CD4-positive, alpha-beta T cell treated with Interleukin-4 for 1 hour (primary cell): ENCODE data around the gene MUC5B.

Source experiments
- DNase-seq, 2 donors: peaks; one replicate each; pipeline ENCODE4 v3.0.0-alpha.2; 2020 to 2022

MUC5B gene

DNA sequence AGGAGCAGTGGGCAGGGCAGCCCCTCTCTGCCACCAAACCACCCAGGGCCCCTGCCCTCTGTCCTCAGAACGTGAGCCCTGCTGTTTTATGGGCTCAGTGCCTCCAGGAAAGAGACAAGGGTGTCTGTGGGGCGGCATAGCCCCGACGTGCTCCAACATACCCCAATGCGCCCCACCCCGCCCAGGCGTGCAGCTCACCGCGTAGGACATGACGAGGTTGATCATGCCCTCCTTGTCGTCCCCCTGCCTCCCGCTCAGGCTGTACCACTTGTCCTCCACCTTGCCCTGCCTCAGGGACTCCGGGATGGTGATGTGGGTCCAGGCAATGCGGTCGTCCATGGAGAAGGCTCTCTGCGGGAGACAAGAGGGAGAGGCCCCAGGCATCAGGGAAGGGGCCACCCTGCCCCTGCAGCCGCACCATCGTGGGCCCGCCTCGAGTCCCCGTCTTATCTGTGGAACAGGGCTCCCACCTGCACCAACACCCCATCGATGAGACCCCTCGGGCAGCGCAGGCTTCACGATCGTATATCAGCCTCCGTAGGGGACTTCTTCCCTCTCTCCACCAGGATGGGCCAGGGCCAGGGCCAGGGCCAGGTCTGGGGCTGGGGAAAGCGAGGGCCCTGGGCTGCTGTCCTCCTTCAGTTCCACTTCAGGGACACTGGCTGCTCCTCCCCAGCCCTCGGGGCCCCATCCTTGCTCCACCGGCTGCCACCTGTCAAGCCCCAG lies 65.7 kb downstream of the MUC5B start:
- no peak for DNase-seq

- DNase-seq: no peak
Measured at GRCh38 chr11:1289211-1289935, 66.5 kb downstream of the MUC5B start.

DNA sequence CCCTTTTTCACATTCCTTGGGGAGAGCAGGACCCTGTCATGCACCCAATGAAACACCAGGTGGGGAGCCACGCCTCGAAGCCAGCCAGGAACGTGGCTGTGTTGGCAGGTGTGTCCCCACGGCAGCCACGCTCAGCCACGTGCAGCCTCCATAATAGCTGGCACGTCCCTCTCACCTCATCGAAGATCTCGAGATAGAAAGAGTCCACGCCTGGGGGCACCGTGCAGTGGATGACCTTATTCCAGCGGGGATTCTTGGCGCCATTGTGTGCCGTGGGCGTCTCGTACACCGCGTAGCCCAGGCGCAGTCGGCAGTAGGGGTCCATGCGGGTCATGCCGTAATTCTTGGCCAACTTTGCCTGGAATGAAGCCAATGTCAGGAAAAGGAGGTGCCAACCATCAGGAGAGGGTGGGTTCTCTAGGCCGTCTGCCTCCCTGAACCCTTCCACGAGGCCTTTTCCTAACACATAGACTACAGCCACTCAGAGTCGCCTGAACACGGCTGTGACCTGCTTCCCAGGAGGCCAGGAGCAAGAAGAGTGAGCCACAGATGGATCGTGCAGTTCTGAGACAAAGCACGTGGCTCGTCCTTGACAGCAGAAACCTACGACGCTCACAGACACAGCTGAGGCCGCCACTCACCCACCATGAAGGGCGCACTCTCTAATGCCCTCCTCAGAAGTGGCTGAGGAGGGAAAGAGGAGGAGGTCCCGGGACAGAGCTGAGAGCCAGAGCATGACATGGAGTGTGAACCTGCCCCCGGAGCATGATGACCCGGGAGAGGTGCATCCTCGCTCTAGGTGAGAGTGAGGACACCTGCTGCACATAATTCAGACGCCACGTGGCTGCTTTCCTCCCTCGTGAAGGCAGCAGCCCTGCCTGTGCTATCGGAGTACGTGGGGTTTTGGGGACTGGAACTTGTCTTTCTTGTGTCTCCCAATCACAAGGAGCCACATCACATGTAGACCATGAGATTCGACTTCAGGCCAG lies 67.5 kb downstream of the MUC5B start:
- DNase-seq: no peak

DNA sequence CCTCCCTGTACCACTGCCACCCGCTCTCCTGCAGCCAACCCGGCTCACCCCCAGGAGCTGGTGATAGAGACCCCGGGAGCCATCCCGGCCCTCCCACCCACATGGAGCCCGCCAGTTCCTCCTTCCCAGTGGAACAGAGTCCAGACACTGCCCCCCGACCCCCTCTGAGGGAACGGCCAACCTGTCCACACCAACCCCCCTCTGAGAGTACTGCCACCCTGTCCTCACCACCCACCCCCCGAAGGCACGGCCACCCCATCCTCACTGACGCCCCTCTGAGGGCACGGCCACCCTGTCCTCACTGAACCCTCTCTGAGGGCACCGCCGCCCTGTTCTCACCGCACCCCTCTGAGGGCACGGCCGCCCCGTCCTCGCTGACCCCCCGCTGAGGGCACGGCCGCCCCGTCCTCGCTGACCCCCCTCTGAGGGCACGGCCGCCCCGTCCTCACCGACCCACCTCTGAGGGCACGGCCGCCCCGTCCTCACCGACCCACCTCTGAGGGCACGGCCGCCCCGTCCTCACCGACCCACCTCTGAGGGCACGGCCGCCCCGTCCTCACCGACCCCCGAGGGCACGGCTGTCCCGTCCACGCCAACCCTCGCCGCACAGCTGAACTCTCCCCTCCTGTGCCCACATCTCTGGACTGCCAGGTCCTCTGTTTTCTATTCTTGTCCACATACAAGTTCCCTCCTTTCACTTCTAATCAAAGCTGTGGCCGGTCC lies 68.6 kb downstream of the MUC5B start:
- no peak for DNase-seq

GRCh38 chr11:1292018-1292643 lies 69.3 kb downstream of the MUC5B start:
- no peak for DNase-seq

GRCh38 chr11:1292644-1293618 lies 70.1 kb downstream of the MUC5B start:
- no peak for DNase-seq

GRCh38 chr11:1293619-1294015 lies 70.8 kb downstream of the MUC5B start:
- DNase-seq: peak in 1 of 2 donors; percentile 14

- DNase-seq: no peak
Measured at GRCh38 chr11:1295086-1295485, 72.2 kb downstream of the MUC5B start.

GRCh38 chr11:1295591-1295990 lies 72.7 kb downstream of the MUC5B start:
- no peak for DNase-seq

- DNase-seq: no peak
Measured at GRCh38 chr11:1296287-1296686, 73.4 kb downstream of the MUC5B start.

- no peak for DNase-seq
Measured at GRCh38 chr11:1297011-1297575, 74.2 kb downstream of the MUC5B start.

DNA sequence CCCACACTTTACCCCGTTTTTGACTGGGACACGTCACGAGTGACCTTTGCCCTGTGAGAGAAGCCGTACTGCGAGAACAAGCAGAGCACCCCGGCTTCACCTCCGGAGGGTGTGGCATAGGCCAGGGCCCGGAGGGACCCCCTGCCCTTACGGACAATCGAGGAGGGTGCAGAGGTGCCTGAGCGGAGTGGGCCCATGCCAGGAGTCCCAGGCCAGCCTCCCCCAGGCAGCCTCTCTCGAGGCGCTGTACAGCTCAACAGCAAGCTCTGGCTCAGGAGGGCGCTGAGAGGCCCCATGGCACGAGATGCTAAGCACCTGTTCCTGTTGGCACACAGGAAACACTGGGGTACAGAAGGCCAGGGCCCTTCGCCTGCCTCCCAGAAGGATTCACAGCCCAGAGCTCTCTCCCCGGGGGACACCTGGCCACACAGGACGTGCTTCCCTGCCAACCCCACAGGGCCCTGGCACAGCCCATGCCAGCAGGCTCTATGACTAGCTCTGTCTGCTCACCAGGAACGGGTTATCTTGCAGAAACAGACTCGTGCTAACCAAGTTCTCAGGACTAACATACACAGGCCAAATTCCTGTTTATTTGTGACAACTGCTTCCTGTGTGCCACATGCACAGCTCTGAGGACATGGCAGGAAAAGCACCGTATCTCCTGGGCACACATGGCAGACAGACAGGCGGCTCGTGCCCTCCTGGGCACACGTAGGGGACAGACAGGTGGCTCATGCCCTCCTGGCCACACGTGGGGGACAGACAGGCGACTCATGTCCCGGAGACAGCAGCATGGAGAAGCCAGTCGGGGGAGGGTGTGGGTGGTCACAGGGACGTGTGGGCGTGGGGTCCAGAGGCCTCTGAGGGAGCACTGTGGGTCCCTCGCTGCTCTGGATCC lies 75.0 kb downstream of the MUC5B start:
- DNase-seq: no peak

DNA sequence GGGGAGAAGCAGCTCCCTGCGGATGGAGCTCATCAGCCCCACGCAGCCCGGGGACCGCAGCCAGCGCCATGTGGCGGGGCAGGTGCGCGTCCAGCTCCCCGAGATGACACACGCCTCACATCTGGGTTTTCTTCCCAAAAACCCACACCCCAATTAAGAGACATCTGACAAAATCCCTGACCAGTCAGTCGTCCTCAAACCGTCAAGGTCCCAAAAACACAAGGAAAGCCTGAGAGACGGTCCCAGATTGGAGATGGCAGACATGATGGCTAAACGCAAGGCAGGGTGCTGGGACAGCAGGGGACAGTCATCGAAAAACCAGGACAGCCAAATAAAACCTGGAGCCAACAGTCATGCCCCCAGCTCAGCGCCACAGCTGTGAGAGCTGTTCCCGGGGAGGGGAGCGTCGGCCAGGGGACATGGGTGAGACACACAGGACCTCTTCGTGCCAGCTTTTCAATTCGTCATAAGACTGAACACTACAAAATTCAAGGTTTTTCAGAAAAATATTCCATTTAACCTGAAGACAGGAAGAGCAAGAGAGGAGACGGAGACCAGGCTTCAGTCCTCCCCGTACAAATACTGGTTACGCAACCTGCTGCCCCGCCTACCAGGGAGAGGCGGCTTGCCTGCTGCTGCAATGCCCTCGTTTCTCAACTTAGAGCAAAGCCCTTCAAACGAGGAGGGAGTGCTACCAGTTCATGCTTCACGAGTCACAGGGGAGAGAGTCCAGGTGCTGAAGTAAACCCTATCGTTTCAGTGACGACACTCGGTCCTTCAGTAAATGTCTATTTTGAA lies 76.0 kb downstream of the MUC5B start:
- peak in 1 of 2 donors; percentile 43 for DNase-seq

DNA sequence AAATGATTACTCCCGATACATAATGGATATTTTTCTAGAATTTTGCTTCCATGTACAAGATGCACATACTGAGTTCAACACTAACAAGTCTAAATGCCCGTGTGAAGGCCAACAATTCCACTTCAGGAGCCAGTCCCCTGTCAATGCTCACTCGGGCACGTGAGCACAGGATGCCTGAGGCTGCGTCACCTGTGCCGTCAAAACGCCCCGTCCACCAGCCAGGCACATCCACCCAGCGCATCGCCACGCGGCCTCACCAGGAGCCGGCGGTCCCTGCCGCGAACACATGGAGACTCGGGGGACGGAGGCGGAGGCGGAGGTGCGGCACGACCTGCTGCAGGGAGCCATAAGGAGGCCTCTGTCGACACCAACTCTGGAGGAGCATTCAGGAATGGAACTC lies 76.8 kb downstream of the MUC5B start:
- no peak for DNase-seq

DNA sequence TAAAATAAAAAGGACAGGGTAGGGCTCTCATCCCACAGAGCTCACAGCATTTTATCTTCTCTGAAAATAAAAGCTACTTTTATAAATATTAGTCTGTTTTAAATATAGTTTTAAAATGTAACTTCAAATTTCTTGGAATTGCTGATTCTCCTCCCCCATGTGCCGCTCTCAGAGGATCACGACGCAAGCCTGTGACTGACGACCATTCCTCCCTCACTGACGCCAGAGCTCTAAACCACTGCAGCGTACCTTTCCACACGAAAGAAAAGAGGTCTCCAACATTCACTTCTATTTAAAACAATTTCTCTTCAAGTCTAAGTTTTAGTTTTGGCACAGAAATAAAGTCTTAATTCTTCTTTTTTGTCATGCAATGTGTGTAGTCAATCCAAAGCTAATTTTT lies 77.3 kb downstream of the MUC5B start:
- DNase-seq: no peak

GRCh38 chr11:1300569-1301187 lies 77.8 kb downstream of the MUC5B start:
- DNase-seq: no peak

- DNase-seq: no peak
Measured at GRCh38 chr11:1301220-1302000, 78.5 kb downstream of the MUC5B start.
